Effector memory CD8-positive, alpha-beta T cell (primary cell): ENCODE data around the gene BRD2.

Experiments
- ATAC-seq: fragments of 150-1000 bp; cut with Tn5 transposase; replicated peaks from 2 replicates; pipeline ENCODE4 v1.10.0; 2021; ENCODE audit warnings: mild to moderate bottlenecking, moderate library complexity
- DNase-seq, 3 experiments: peaks; one replicate each; pipeline ENCODE4 v3.0.0; 2021
- H3K27ac Mint-ChIP-seq, 2 donors: one replicate each; pipeline ENCODE4 v1.8.0; 2022; ENCODE audit warnings: mild to moderate bottlenecking in 2 of 2, mixed read lengths in 2 of 2, moderate library complexity in 2 of 2
- H3K27me3 Mint-ChIP-seq, 2 donors: one replicate each; pipeline ENCODE4 v1.8.0; 2022; ENCODE audit warnings: mixed read lengths in 2 of 2
- H3K36me3 Mint-ChIP-seq: one replicate; pipeline ENCODE4 v1.8.0; 2022; ENCODE audit warnings: mild to moderate bottlenecking, moderate library complexity, mixed read lengths; ENCODE audit not compliant: insufficient read depth
- H3K4me1 Mint-ChIP-seq, 2 donors: one replicate each; pipeline ENCODE4 v1.8.0; 2022; ENCODE audit warnings: low read depth in 2 of 2, mixed read lengths in 2 of 2
- H3K4me3 Mint-ChIP-seq, 2 donors: one replicate each; pipeline ENCODE4 v1.8.0; 2022; ENCODE audit warnings: mild to moderate bottlenecking in 2 of 2, mixed read lengths in 2 of 2, moderate library complexity in 2 of 2
- H3K9me3 Mint-ChIP-seq, 2 donors: one replicate each; pipeline ENCODE4 v1.8.0; 2022; ENCODE audit warnings: mixed read lengths in 2 of 2
- total RNA-seq, 9 experiments: gene quantifications; one replicate each; lab custom pipeline; 2026; lab: John Stamatoyannopoulos, UW

BRD2 gene
- 517 to 1,478 (median 574) reads per million in 9 experiments for total RNA-seq

- H3K4me3 Mint-ChIP-seq = peak within 1 kb of the TSS; percentile 88 to 94
- H3K9me3 Mint-ChIP-seq = no peaks in the 10 kb centered on the region
- ATAC-seq = peak; percentile 40
- H3K27ac Mint-ChIP-seq = peak within 1 kb of the TSS; percentile 94 to 98
- peak; percentile 95 to 96 (median 95) for DNase-seq
- peaks cover 49 to 61% of the 10 kb centered on the region in 2 donors for H3K4me1 Mint-ChIP-seq
- H3K27me3 Mint-ChIP-seq = no peaks in the 10 kb centered on the region
- peaks cover 51% of the 10 kb centered on the region for H3K36me3 Mint-ChIP-seq
Measured at GRCh38 chr6:32968093-32968866, at the start of gene BRD2. Gene BRD2, plus strand, starts transcription at chr6:32968594. Its CDS starts 4,305 bp downstream, at chr6:32972899.

DNA sequence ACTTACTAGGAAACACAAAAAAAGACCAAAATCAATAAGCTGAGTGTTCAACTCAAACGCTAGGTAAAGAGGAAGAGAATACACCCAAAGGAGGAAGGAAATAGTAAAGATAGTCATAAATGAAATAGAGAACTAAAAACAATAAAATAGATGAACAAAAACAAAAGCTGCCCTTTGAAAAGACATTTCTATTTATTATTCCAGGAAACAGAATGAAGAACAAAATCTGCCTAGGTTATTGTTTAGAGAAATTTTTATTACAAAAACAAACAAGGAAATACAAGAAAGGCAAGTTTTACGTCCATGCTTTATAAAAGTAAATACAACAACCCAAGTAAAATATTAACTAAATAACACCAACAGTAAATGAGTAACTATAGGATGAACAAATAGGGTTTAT lies 47.7 kb upstream of the BRD2 start:
- ATAC-seq = no peak
- Mint-ChIP-seq H3K9me3 (no peaks in the 10 kb centered on the region), H3K27me3 (no peaks in the 10 kb centered on the region), H3K36me3 (no peaks in the 10 kb centered on the region), H3K4me3 (no peak overlapping the region), H3K27ac (no peak overlapping the region), H3K4me1 (peaks cover 0 to 4% of the 10 kb centered on the region in 2 donors)
- no peak for DNase-seq

GRCh38 chr6:32922083-32922482 lies 46.3 kb upstream of the BRD2 start:
- Mint-ChIP-seq H3K36me3 (no peaks in the 10 kb centered on the region), H3K4me3 (no peak overlapping the region), H3K27ac (no peak overlapping the region), H3K27me3 (no peaks in the 10 kb centered on the region), H3K4me1 (peaks cover 0 to 3% of the 10 kb centered on the region in 2 donors), H3K9me3 (no peaks in the 10 kb centered on the region)
- DNase-seq (no peak), ATAC-seq (no peak)

DNA sequence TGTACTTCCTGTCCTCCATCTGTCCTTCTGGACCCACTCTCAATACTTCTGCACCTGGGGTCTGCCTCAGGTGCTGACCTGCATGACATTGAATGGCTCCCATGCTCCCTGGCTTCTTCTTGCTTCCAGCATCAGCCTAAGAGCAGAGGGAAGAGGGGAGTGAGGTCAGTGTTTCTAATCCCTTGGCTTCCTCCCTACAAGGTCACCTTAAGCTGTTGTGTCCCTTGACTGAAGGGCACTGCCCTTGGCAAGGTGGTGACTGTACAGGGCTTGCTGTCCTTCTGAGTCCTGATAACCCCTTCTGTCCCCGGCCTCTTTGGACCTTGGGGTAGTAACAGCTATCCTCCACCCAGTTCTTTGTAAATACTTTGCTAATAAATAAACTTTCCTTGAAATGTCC lies 37.2 kb upstream of the BRD2 start:
- Mint-ChIP-seq H3K4me3 (no peak overlapping the region), H3K9me3 (no peaks in the 10 kb centered on the region), H3K27me3 (no peaks in the 10 kb centered on the region), H3K27ac (no peak overlapping the region), H3K36me3 (no peaks in the 10 kb centered on the region), H3K4me1 (peaks cover 4 to 11% of the 10 kb centered on the region in 2 donors)
- ATAC-seq (no peak), DNase-seq (no peak)

DNA sequence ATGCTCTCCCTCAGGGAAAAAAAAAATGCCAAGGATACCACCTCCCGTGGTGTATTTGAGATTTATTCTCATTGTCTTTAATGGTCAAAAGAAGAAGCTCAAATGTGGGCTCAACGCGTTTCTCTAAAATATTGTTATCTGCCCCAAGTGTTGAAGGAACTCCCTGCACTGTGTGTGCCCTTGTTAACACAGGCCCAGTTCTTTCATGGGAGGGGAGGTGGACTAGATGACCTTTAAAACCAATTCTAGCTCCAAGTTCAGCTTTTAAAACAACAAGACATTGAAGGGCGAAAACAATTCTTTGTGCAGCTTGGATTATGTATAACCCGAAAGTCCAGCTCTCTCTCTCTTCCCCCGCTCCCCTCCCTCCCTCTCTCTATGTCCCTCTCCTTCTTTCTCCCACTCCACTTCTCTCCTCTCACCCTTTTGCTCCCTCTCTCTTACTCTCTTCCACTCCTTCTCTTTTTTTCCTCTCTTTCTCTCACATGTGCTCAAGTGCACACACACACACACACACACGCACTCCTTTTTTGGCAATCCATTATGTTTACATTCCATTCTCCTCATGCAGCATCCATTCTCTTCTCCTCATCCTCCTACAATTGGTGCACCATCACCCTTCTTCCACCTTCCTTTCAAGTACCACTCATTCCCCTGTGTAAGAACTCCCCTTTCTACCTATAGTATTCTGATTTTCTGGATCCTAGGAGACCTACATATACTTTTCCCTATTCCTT lies 36.1 kb upstream of the BRD2 start:
- peaks cover 4 to 11% of the 10 kb centered on the region in 2 donors for H3K4me1 Mint-ChIP-seq
- no peaks in the 10 kb centered on the region for H3K36me3 Mint-ChIP-seq
- H3K27ac Mint-ChIP-seq = no peak overlapping the region
- no peaks in the 10 kb centered on the region for H3K9me3 Mint-ChIP-seq
- no peak overlapping the region for H3K4me3 Mint-ChIP-seq
- ATAC-seq (no peak), DNase-seq (no peak)
- H3K27me3 Mint-ChIP-seq = no peaks in the 10 kb centered on the region

GRCh38 chr6:32933661-32934085 lies 34.7 kb upstream of the BRD2 start:
- Mint-ChIP-seq H3K4me1 (peaks cover 7 to 11% of the 10 kb centered on the region in 2 donors), H3K27me3 (no peaks in the 10 kb centered on the region), H3K9me3 (no peaks in the 10 kb centered on the region), H3K4me3 (no peak overlapping the region), H3K36me3 (peaks cover 3% of the 10 kb centered on the region), H3K27ac (peak overlapping the region in 1 of 2 donors; percentile 33)
- ATAC-seq (peak; percentile 56), DNase-seq (peak; percentile 69 to 72 (median 70))

DNA sequence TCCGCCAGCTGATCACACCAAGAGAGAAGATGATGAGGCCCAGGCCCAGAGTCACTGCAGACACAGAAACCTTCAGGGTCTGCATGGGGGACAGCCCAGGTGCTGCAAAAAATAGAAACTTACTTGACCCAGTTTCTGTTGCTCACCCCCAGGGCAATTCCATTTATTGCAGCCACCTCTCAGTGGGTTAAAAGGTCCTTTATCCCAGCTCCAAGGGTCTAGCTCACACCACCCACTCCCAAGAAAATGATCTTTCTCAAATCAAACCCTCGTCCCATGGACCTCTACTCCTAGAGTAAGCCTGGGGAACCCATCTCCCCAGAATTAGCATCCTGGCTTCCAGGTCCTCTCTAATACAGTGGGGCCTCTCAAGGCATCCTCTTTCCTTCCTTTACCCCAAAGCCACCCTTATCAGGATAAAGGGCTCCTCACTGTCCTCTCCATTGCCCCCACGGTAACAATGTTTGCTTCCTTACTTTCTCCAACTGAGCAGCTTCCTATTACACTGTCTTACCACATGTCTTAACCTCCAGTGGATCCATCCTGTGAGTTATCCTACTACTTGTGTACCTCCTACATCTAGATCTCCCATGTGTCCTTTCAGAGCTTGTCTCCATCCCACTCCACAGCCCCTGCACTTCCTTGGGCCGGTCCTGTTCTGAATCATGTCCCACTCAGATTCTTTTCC lies 32.7 kb upstream of the BRD2 start:
- DNase-seq (no peak), ATAC-seq (no peak)
- Mint-ChIP-seq H3K9me3 (no peaks in the 10 kb centered on the region), H3K36me3 (peaks cover 3% of the 10 kb centered on the region), H3K27ac (no peak overlapping the region), H3K4me1 (peaks cover 10 to 20% of the 10 kb centered on the region in 2 donors), H3K4me3 (no peak overlapping the region), H3K27me3 (no peaks in the 10 kb centered on the region)

- ATAC-seq = no peak
- no peak overlapping the region for H3K4me3 Mint-ChIP-seq
- H3K27ac Mint-ChIP-seq = peak overlapping the region in 1 of 2 donors; percentile 31
- no peaks in the 10 kb centered on the region for H3K9me3 Mint-ChIP-seq
- H3K27me3 Mint-ChIP-seq = no peaks in the 10 kb centered on the region
- H3K4me1 Mint-ChIP-seq = peaks cover 18 to 28% of the 10 kb centered on the region in 2 donors
- DNase-seq = no peak
- H3K36me3 Mint-ChIP-seq = peaks cover 3% of the 10 kb centered on the region
Measured at GRCh38 chr6:32936239-32937152, 31.9 kb upstream of the BRD2 start.

DNA sequence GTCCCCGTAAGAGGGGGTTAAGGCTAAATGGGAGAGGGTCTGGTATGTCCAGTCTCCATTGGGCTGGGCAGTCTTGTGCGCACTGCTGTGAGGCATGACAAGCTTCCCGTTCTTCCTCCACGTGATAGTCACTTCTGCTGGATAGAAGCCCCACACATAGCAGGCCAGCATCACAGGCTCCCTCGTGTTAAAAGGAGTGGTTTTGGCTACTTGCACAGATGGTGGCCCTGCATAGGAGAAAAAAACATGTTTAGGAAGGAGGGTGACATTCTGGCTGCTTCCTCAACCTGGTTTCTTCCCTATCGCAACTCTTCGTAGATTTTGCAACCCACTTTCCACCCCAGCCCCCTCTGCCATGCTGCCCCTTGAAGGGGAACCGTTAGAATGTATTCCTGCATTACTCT lies 31.2 kb upstream of the BRD2 start:
- Mint-ChIP-seq H3K27me3 (no peaks in the 10 kb centered on the region), H3K27ac (peak overlapping the region in 1 of 2 donors; percentile 31), H3K9me3 (no peaks in the 10 kb centered on the region), H3K36me3 (peaks cover 3% of the 10 kb centered on the region), H3K4me3 (no peak overlapping the region), H3K4me1 (peaks cover 24 to 36% of the 10 kb centered on the region in 2 donors)
- no peak for ATAC-seq
- no peak for DNase-seq

- Mint-ChIP-seq H3K36me3 (peaks cover 3% of the 10 kb centered on the region), H3K4me3 (no peak overlapping the region), H3K27ac (no peak overlapping the region), H3K27me3 (no peaks in the 10 kb centered on the region), H3K4me1 (peaks cover 33 to 44% of the 10 kb centered on the region in 2 donors), H3K9me3 (no peaks in the 10 kb centered on the region)
- DNase-seq (no peak), ATAC-seq (no peak)
Measured at GRCh38 chr6:32938494-32938893, 29.9 kb upstream of the BRD2 start.

DNA sequence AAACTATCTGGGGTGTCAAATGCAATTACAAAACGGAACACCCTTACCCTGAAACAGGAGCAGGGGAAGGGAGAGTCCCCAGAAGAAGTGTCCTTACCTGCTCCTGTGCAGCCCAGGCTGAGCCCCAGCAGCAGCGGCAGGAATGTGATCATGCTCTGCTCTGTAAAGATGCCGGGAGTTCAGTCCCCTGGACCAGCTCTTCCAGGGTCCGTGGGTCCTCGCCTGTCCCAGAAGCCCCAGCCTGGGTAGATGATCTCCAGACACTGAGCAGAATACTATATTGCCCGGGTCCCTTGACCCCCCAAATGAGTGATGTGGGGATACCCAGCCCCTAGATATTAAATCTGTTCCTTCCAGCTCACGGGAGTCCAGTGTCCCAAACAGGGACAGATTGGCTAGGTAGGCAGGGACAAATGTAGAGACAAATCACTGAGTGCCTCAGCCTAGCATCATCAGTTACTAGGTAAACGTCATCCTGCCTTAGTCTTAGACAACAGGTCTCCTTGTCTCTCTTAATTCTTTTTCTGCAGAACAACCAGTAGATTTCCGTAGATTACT lies 27.7 kb upstream of the BRD2 start, which contains the start of gene HLA-DMB:
HLA-DMB (minus strand) TSS at position 373 of the 558 bp plus-strand sequence; CDS start at position 152, 221 bp downstream.
- peaks cover 3% of the 10 kb centered on the region for H3K36me3 Mint-ChIP-seq
- ATAC-seq (peak; percentile 72), DNase-seq (peak; percentile 43 to 59 (median 52))
- H3K27ac Mint-ChIP-seq = peak within 1 kb of the TSS; percentile 92 to 95
- H3K9me3 Mint-ChIP-seq = no peaks in the 10 kb centered on the region
- peaks cover 47 to 60% of the 10 kb centered on the region in 2 donors for H3K4me1 Mint-ChIP-seq
- no peaks in the 10 kb centered on the region for H3K27me3 Mint-ChIP-seq
- H3K4me3 Mint-ChIP-seq = peak within 1 kb of the TSS; percentile 86 to 88

DNA sequence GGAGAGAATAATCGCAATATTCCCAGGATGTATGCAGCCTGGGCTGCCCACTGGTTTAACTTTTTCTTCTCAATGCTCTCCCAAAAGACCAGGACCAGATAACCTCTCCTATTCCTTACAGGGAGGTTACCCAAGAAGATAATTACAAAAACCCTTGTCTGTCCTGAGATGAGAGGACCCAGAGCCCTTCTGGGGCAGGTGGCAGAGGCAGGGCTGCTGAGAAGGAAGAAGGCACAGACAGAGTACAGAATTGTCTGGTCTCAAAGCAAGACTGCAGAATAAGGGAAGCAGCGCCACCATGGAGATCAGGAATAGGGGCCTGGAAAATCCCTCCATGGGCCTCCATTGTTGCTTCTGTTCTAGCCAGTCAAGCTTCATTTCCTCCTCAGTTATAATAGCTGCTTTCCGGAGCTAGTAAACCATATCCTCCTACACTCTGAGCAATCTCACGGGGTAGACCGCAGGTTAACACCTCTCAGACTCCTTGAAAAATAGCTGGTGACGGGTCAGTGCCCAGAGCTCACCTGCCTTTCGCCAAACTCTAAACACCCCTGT lies 27.1 kb upstream of the BRD2 start:
- Mint-ChIP-seq H3K27ac (peak overlapping the region; percentile 92 to 95), H3K4me1 (peaks cover 48 to 58% of the 10 kb centered on the region in 2 donors), H3K9me3 (no peaks in the 10 kb centered on the region), H3K36me3 (peaks cover 3% of the 10 kb centered on the region), H3K27me3 (no peaks in the 10 kb centered on the region), H3K4me3 (peak overlapping the region; percentile 86 to 88)
- peak; percentile 84 for ATAC-seq
- peak; percentile 47 to 55 (median 52) for DNase-seq
